NCI-H2171 treated with DMSO at 0.1 percent for 48 hours (cell line): ENCODE data around the gene PRSS36.
"Not testable (repeated sequence)": the region's sequence is repeated elsewhere in the genome, so short reads cannot be mapped to it uniquely, and the experiment has no call there.

ENCODE experiments used
- DNase-seq: peaks from one replicate; lab custom pipeline; 2025; lab: John Stamatoyannopoulos, UW

The PRSS36 gene

DNA sequence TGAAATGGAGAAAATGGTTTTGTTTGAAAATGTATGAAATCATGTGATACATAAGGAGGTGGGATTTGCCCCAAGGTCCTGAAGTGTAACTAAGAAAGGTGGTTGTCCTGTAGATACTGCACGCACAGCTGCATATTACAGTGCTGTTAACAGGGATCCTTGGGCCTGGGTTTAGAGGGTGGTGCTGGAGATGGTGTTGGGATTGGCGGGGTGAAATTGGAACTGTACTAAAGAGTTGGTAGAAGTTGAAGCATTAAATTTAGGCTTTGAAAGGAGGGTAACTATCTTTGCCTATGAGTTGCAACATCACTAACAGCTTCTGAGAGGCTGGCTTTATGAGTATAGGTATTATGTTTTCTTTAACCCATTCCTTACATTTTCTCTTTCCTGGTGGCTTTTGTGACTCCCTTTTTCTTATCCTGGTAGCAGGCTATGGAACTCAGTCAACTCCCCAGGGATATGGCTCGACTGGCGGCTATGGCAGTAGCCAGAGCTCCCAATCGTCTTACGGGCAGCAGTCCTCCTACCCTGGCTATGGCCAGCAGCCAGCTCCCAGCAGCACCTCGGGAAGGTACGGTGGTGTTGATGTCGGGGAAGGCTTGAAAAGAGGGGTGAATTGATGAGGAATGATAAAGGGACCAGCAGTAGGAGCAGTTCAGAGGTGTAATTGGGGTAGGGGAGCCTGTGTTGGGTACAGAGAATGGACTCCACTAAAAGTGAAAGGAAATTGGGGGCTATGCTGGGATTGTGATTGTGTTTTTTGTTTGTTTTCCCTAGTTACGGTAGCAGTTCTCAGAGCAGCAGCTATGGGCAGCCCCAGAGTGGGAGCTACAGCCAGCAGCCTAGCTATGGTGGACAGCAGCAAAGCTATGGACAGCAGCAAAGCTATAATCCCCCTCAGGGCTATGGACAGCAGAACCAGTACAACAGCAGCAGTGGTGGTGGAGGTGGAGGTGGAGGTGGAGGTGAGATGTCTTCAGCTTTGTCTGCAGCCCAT lies 33.9 kb upstream of the PRSS36 start:
- no peak for DNase-seq

DNA sequence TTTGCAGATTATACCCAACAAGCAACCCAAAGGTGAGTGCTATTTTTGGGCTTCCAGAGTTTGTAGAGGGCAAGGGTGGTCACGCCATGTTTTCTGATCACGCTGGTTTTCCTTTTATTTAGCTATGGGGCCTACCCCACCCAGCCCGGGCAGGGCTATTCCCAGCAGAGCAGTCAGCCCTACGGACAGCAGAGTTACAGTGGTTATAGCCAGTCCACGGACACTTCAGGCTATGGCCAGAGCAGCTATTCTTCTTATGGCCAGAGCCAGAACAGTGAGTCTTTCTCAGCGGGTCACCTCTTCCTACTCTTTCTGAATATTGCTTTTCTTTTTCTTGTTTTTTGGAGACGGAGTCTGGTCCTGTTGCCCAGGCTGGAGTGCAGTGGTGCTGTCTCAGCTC lies 32.5 kb upstream of the PRSS36 start:
- DNase-seq: no peak

DNA sequence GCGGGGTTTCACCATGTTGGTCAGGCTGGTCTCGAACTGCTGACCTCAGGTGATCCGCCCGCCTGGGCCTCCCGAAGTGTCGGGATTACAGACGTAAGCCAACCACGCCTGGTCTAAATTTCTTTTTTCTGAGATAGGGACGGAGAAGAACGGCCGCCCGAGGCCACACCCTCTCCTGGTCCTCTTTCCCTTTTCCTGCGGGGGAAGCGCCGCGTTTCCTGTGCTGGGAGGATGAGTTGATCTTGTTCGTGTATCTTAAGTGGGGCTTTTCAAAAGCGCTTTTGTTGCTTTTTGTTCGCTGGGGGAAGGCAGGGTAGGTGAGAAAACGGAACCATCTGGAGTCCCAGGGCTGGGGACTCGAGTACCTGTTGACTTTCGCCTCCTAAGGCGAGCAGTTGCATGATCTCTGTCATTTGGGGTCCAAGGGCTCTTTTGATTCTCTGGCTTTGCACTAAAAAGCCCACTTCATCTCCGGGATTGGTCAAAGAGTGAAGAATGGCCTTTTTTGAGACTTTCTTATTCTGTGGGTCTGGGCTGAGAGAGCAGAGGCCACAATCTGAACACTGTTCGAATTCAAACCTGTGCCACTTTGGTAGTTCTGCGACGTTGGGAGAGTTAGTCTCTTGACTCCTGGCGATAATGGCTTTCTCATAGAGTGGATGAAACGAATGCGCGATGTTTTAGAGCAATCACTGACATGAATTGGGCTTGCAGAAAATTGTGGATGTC lies 31.4 kb upstream of the PRSS36 start:
- DNase-seq: peak; percentile 13

GRCh38 chr16:31179747-31180459 lies 30.0 kb upstream of the PRSS36 start, which contains the start of gene FUS:
TSS of gene FUS (plus strand) at chr16:31180139. CDS start at chr16:31180215, 76 bp downstream.
- DNase-seq: peak; percentile 87

- DNase-seq: no peak
These were observed 29.4 kb upstream of the PRSS36 start for GRCh38 chr16:31179219-31179746.

- no peak for DNase-seq
These were observed 27.3 kb upstream of the PRSS36 start for GRCh38 chr16:31177136-31177535.

DNA sequence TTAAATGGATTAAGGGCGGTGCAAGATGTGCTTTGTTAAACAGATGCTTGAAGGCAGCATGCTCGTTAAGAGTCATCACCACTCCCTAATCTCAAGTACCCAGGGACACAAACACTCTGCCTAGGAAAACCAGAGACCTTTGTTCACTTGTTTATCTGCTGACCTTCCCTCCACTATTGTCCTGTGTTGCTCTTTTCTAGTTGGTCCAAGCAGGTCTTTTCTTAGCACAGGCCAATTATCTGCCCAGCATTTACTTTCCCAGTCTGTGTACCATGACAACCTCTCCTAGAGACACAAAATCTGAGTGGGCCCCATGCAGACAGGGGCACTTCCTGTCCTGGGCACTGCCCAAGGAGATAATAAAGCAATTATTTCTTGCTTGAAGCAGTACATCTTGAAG lies 20.2 kb upstream of the PRSS36 start:
- not testable (repeated sequence) for DNase-seq

DNA sequence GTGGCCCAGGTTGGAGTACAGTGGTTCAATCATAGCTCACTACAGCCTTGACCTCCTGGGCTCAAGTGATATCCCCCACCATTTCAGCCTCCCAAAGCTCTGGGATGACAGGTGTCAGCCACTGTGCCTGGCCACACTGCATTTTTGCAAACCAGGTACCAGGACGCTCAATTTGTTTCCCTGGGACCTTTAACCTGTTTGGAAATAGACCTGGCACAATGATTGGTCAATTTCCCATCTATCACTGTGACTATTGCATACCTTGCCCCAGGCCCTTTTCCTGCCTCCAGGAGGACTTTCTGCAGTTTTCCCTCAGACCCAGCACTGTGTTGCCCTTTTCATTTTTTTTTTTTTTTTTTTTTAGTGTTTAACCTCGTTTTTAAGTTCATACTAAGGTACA lies 19.0 kb upstream of the PRSS36 start:
- no peak for DNase-seq

- DNase-seq: no peak
These were observed 17.4 kb upstream of the PRSS36 start for GRCh38 chr16:31167315-31167714.

DNA sequence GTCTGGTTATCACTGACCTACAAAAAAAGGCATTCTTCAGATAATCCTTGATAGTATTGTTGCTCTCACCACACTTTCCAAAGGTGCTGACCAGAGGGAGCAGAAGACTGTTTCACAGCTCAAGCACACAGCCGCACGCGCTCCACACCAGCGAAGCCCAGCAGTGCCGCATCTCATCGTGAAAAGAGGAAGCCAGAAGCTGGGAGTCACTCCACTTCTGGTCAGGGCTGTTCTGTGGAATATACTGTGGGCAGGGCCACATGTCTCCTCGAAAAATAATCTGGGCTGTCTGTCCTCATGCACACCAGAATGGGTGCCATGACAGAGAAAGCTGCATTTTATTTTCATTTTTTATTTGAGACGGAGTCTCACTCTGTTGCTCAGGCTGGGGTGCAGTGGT lies 7.3 kb upstream of the PRSS36 start:
- no peak for DNase-seq

DNA sequence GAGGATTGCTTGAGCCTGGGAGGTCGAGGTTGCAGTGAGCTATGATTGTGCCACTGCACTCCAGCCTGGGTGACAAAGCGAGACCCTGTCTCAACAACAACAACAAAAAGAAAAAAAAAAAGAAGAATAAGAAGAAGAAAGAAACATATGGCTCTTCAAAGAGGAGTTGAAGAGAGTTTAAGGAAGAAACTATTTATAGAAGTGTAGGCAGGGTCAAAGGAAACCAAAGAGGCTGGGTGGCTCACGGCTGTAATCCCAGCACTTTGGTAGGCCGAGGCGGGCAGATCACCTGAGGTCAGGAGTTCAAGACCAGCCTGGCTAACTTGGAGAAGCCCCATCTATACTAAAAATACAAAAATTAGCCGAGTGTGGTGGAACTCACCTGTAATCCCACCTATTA lies 1.1 kb upstream of the PRSS36 start:
- DNase-seq: not testable (repeated sequence)

GRCh38 chr16:31149332-31149731 lies 534 bp downstream of the PRSS36 start:
- no peak for DNase-seq

GRCh38 chr16:31148896-31149295 lies 970 bp downstream of the PRSS36 start:
- no peak for DNase-seq

DNA sequence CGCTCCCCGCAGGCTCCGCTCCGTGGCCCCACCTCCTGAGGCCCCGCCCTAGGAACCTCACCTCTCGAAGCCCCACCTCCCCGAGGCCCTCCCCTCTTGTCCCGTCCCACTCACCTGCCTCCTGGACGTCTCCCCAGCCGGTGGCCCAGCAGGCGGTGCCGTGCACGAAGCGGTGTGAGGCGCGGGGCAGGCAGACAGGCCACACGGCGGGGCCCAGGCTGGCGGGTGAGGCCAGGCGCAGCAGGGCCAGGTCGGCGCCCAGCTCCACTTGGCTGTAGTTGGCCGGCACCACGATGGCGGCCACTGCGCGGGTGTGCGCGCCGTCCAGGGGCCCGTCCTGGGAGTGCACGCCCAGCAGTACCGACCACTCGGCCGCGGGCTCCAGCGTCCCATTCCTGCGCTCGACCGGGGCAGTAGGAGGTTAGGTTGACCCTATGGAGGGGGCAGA lies 1.6 kb downstream of the PRSS36 start:
- DNase-seq: no peak

DNA sequence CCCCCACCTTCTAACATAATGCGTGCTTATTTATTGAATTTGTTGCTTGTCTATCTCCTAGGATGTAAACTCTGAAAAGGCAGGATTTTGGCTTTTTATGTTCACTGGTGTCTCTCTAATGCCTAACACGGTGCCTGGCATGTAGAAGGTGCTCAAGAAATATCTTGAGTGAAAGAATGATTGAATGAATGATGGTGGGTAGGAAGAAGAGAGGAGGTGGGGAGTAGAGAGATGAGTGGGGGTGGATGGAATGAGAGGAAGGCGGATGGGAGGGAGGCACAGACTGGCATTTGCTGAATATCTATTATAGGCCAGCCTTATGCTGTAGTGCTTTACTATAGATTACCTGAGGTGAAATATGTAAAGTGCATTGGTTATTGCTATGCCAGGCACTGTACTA lies 2.3 kb downstream of the PRSS36 start:
- no peak for DNase-seq

DNA sequence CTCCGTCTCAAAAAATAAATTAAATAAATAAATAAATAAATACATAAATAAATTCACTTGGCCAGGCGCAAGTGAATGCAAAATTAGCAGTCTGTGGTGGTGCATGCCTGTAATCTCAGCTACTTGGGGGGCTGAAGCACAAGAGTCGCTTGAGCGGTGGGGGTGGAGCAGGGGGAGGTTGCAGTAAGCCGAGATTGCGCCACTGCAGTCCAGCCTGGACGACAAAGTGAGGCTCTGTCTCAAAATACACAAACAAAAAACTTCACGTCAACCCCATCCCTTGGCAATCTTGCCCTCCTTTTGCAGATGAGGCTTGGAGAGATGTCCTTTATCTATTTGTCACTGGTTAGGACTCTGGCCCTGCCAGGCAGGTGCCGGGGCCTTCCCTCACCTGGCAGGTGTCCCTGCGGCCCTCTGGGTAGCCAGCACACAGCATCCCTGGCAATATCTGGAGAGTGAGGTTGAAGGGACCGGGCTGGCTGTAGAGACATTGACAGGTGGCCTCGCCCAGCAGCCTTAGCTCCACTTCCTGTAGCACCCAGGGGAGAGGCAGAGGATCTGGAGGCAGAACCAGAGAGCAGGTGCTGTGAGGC lies 4.4 kb downstream of the PRSS36 start:
- no peak for DNase-seq

GRCh38 chr16:31144418-31144817 lies 5.4 kb downstream of the PRSS36 start:
- DNase-seq: not testable (repeated sequence)

DNA sequence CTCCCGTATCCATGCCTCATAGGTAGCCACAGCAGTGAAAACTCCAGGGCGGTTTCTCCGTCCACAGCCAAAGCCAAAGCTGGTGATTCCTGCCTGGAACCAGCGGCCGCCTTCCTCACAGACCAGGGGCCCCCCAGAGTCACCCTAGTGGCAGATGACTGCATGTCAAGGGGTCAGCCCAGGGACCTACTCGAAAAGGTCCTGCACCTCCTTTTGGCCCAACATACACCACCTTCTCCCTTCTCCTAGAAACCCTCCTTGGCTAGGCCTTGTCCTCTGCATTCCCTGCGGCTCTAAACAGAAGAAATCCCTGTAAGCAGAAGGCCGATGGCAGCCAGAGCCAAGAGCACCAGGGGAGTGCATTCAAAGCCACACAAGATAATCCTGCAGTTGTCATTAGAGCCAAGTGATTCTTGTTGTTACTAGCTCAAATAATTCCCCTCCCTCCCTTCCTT lies 6.1 kb downstream of the PRSS36 start:
- no peak for DNase-seq

- no peak for DNase-seq
These were observed 6.7 kb downstream of the PRSS36 start for GRCh38 chr16:31143011-31143693.

GRCh38 chr16:31142109-31143010 lies 7.5 kb downstream of the PRSS36 start:
- DNase-seq: peak; percentile 98
